Activated CD8-positive, alpha-beta memory T cell treated with anti-CD3 and anti-CD28 coated beads, Interleukin-2, amount 50 U/mL, for 24 hours (primary cell): Measurements from ENCODE around the gene TNNT3.

ENCODE experiments used
- DNase-seq: peaks from one replicate; pipeline ENCODE4 v3.0.0-alpha.2; 2020; ENCODE audit errors: extremely low read depth

Gene TNNT3

DNA sequence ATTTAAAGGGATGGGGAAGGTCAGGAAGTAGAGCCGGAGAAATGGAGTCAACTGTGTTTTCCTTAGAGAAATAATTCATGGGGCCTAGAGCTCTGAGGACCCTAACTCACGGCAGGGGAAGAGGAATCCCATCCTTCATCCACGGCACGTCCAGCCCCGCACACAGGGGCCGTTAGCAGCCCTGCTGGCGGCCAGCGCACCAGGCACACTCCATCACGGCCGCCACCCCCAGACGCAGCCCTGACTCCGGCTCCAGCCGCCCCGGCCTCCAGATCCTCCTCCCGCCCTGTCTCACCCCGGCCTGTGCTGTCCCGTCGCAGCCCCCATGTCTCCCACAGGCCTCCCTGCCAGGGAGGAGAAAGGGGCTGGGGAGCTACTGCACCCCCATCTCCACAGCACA lies 38.9 kb downstream of the TNNT3 start:
- no peak for DNase-seq

DNA sequence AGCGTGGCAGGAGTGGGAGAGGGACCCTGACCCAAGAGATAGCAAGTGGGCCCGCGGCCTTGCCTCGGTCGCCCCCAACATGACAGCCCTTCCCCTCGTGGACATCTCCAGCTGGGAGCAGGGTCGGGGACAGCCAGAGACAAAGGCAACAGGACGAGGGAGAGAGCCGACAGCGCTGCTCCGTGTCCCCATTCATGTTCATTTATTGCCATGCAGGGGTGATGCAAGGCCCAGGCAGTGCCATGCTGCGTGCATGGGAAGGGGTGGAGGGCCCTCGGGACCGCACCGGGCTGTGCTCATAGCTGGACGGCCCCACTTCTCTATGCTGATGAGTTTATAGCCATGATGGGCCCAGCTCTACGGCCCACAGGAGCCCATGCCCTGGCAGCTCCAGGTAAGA lies 40.3 kb downstream of the TNNT3 start:
- no peak for DNase-seq

DNA sequence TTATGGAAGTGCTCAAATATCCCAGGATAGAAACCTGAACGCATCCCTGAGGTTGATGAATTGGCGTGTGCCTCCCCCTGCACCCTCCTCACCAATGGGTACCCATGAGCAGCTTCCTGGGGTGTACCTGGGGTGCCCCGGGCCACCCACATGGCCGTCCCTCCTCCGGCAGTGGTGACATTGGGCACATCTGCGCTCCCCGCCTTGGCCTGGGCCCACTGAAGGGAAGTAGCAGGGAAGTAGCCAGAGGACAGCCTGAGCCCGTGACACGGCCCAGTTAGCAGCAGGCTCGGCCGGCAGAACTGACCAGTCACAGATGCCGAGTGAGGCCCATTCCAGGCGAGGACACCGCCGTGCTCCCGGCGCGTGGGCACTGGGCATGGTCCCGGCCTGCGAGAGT lies 44.4 kb downstream of the TNNT3 start:
- DNase-seq: no peak

DNA sequence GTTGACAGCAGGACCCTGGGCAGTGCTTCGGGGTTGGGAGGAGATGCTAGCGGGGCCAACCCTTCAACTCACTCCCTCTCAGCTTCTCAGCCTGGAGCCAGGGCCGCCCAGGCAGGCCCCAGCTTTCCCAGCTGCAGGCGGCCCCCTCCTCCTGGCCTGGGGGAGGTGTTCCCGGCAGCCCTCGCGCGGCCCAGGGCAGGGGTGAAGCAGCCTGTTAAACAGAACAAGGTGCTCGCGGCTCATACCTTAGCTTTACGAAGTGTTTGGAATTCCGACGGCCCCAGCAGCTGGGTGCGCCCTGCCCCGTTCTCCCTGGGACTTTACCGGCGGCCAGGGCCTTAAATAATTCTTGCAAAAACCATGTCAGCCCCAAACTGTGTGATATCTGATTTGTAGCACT lies 44.8 kb downstream of the TNNT3 start:
- DNase-seq: no peak

DNA sequence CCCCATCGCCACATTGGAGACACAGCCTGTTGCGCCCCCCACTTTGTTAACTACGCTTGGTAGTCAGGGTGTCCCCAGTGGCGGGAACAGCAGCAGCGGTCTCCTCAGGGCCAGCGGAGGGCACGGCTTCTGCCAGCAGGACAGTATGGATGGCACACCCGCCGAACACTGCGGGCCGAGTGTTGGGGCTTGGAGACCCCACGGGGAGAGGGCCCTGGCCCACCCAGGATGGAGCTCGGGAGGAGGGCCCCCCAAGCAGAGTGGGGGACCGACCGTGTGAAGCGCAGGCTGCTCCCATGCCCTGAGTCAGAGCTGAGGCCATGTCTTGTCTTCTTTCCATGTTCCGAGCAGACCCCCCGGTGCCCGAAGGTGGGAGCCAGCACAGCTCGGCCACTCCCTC lies 45.5 kb downstream of the TNNT3 start:
- no peak for DNase-seq

DNA sequence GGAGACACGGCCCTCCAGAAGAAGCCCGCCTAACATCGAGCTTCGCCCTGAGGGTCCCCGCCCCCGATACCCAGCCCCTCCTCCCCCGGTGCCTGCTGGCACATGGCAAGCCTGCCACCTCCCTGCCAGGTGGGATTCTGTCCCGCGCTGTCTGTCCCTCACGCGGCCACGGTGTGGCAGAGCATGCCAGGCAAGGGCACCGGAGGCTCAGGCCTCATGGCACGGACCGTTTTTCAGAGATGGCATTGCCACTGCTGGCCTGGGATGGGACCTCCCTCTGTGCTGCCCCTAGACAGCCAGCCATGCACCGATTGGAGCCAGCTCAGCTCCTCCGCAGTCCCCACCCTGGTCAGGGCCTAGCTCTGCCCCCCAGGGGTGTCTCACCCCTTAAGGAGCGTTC lies 47.0 kb downstream of the TNNT3 start:
- no peak for DNase-seq

DNA sequence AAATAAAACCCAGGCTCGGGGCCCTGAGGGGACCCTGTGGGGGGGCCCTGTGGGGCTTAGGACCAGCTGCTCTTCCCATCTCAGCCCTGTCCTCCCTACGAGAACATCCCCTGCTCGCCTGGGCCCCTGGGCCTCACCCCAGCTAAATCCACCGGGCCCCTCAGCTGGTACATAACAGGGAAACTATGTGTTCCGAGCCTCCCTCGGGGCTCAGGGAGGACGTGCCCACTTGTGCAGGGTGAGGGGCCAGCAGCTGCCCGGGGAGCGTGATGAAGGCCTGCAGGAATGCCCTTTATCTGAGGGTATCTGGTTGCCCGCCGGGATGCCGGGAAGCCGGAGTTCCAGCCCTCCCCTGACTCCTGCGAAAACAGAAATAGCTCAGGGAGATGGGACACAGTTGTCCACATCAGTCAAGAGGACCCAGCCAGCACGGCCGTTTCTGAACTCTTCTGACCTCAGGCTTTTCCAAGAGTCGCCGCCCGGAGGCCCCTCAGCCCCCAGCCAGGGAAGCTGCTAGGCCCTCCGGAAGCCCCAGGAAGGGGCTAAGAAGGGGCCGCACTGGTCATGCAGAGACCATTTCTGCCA lies 48.2 kb downstream of the TNNT3 start:
- no peak for DNase-seq

DNA sequence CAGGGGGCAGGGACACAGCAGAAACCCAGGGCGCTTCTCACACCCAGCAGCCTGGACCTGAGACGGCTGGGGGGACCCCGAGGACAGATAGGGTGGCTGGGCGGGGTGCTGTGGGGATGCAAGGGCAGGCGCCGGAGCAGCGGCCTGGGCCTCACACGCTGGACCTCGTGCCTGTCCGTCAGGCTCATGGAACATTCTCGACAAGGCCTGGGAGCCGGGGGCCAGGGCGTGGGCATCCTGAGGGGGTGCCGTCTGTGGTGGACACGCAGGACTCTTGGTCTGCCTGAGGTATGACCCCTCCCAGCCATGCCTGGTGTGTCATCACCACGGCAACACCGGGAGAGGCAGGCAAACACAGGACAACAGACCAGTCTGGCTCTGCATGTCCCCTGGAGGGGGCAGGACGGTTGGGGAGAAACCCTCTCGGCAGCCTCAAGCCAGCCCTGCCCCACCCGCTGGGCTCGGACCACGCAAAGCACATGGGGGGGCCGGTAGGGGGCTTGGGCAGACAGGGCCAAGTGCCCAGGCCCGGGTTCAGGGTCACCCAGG lies 49.0 kb downstream of the TNNT3 start:
- no peak for DNase-seq

DNA sequence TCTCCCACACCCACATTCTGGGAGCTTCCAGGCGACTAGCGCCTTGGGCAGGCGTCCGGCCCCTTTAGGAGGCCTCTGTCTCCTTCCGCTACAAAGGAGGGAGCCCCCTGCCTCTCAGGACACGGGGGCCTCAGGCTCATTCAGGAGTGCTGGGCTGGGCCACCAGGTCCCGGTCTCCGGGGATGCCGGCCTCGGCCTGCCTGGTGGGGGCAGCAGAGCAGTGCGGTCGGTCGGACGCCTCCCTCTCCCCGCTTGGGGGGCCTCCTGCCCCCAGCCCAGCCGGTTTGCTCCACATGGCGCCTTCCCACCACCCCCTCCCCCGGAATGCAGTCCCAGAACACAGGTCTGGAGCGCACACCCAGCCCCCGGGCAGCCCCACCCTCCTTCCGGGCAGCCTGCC lies 49.5 kb downstream of the TNNT3 start:
- no peak for DNase-seq

DNA sequence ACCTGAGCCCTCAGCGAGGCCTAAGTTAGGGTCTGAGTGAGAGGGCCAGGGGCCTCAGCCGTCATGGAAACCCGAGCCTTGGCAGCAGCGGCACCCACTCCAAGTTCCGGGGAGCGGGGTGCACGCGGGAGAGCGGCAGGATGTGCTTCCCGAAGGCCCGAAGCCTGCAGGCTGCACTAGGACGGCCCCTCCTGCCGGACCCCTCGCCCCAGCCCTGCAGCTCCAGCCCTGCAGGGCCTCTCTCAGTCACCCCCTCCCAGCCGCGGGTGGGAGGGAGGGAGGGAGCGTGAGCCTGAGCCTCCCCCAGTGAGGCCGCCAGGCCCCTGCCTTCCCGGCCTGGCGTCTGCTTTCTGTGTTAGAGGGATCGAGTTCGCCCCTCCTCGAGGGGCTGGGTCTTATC lies 50.3 kb downstream of the TNNT3 start:
- DNase-seq: no peak

DNA sequence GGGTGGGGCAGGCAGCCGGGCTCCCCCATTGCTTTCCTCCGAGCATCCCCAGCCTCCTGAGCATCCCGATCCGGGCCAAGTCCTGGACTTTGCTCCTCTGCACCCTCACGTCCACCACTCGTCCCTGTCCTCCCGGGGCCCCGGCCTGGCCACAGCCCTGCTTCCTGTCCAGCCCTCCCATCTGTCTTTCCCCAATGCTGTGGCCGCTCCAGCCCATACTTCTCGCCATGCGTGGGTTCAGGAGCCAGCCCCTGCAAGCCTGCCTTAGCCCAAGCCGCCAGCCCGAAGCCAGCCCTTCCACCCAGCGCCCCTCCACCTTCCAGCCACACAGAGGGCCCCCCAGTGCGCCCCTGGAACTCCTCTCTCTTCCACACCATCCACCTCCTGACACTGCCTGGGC lies 51.5 kb downstream of the TNNT3 start:
- DNase-seq: no peak

DNA sequence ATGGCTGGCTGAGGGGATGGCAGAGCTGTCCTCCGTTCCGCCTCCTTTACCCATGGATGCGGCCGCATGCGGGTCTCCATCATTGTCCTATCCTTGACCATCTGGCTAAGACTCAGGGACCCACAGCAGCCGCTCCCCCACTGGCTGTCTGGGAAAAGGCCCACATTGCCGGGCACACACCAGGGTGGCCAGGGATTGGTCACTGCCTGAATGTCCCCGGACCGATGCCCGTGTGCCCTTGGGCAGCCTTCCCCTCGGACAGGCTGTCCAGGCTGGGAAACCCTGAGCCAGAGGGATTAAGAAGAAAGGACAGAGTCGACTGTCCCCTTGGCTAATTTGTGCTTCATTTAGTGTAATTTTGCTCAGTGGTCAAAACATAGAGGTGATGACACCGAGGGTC lies 55.7 kb downstream of the TNNT3 start:
- no peak for DNase-seq

DNA sequence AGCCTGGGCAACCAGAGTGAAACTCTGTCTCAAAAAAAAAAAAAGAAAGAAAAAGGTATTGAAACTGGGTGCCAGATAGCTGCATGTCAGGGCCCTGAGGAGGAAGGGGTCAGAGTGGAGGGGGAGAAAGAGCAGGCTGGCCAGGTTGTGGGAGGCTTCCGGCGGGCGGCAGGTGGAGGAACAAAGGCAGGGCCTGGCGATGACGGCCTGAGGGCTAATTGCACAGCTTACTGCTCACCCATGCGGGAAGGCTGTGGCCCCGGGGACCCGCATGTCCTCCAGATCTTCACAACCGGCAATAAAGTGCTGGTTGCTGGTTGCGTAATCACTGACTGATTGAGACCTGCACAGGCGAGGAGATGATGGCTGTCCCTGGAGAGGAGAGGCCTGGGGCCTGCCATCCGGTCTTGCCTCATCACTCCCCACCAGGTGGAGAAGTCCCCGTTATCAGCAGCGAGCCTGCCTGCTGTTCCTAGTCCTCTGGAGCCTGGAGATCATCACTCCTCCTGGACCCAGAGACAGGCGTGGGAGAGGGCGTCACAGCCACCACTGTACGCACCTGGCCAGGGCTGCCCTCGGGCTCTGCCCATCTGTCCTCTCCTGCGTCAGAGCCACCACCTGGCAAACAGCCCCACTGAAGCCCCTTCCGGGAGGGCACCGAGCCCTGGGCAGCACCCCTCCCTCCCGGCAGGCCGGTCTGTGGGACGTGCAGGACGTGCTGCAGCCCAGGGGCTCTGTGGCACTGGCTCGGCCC lies 59.4 kb downstream of the TNNT3 start:
- DNase-seq: no peak

DNA sequence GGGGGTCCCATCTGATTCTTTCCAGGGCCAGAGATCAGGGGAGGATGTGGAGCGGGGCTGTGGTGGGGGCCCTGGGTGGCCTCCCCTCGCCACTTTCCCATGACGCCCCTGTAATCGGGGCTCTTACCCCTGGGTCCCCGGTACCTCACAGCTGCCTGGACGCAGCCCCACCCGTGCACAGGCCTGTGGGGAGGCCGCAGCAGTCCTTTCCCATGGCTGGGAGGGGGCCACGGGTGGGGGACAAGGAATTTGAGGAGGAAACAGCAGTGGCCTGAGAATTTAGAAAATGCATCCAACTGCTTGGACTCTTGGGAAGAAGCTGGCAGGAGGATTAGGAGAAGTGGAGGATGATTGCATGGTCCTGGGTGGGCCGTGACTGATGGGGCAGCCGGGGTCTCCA lies 60.1 kb downstream of the TNNT3 start:
- DNase-seq: no peak

DNA sequence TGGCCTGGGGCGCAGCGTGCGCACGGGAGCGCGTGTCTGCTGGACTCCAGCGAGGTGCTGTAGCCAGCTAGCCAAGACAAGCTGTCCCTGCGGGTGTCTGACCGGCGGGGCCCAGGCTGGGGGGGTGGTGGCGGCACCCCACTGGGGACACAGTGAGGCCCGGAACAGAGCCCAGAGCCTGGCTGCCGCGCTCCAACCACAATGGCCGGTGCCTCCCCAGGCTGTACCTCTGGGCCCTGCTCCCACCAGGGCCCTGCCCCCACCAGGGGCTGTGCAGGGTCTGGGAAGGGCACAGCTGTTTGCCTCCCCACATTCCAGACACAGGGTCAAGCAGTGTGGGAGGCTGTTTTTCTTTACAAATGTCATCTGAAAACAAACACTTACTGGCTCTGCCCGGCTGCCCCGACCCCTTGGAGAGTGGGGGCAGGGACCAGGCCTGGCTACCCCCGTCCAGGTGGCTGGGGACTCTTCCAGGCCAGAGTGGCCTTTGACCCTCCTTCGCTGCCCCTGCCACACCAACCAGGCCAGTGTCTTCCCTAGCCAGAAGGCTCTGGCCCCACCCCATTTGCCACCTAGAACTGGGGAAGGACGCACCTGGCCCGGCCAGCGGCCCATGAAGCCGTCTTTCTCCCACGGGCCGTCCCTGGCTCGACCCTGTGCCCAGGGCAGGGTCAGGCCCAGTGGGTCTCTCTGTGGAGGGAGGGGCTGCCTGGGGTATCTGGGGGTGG lies 63.5 kb downstream of the TNNT3 start:
- no peak for DNase-seq

DNA sequence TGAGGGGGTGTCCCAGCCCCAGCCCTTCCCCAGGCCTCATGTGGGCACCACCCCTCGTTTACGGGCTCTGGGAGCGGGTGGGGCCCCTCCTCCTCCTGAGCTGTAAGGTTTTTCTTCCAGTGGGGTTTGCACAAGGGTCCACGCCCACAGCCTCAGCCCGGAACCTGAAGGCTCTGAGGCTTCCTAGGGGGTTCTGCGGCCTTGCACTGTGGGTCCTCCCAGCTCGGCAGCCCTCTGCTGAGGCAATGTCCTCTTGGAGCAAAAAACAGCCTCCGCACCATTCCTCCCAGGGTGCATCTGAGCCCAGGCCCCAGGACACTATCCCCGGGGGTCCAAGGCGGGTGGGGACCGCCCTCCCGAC lies 64.1 kb downstream of the TNNT3 start:
- DNase-seq: no peak

DNA sequence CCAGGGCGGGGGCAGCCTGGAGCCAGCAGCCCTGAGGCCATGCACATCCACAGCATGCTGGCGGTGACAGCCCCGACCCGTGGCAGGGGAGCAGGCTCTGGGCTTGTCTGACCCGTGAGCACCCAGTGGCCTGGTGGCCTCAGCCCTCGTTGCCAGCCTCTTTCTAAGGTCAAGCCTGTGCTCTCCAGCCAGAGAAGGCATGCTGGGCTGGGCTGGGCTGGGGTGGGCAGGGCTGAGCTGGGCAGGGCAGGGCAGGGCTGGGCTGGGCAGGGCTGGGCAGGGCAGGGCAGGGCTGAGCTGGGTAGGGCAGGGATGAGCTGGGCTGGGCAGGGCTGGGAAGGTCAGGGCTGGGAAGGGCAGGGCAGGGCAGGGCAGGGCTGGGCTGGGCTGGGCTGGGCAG lies 67.5 kb downstream of the TNNT3 start:
- DNase-seq: no peak

DNA sequence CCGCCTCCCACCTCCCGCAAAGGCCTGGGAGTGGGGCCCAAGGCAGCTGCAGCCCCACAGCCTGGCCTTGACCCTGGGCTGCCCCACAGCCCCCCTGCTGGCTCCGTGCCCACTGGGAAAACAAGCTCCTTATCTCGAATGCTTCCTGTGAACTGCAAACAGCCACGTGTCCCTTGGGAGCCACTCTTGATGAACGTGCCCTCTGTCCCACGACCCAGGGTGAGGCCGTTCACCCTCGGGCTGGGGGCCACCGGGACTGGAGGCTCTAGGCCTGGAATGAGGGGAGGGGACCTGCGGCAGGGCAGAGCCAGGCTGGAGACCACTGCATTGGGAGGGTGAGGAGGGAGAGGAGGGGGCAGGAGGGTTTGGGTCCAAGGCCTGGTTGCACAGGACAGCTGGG lies 68.7 kb downstream of the TNNT3 start:
- no peak for DNase-seq
